ENCODE data around the gene HOXC11.

DNA sequence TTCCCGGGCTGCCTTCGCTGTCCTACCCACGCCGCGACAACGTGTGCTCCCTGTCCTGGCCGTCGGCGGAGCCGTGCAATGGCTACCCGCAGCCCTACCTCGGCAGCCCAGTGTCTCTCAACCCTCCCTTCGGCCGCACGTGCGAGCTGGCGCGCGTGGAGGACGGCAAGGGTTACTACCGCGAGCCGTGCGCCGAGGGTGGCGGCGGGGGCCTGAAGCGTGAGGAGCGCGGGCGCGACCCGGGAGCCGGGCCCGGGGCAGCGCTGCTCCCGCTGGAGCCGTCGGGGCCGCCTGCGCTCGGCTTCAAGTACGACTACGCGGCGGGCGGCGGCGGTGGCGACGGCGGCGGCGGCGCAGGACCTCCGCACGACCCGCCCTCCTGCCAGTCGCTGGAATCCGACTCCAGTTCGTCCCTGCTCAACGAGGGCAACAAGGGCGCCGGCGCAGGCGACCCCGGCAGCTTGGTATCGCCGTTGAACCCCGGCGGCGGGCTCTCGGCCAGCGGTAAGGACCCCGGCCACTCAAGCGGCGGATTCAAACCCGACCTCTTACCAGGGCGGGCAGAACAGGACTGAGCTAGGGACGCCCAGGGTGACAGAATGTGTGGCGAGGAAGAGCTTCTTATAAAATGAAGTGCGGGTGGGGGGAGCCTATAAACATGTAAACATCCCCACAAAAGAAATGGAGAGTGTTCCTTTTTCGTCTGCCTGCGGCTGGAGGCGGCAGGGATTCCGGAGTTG is 17.7 kb upstream of the HOXC11 start:
- TF ChIP-seq, protein P1, sequence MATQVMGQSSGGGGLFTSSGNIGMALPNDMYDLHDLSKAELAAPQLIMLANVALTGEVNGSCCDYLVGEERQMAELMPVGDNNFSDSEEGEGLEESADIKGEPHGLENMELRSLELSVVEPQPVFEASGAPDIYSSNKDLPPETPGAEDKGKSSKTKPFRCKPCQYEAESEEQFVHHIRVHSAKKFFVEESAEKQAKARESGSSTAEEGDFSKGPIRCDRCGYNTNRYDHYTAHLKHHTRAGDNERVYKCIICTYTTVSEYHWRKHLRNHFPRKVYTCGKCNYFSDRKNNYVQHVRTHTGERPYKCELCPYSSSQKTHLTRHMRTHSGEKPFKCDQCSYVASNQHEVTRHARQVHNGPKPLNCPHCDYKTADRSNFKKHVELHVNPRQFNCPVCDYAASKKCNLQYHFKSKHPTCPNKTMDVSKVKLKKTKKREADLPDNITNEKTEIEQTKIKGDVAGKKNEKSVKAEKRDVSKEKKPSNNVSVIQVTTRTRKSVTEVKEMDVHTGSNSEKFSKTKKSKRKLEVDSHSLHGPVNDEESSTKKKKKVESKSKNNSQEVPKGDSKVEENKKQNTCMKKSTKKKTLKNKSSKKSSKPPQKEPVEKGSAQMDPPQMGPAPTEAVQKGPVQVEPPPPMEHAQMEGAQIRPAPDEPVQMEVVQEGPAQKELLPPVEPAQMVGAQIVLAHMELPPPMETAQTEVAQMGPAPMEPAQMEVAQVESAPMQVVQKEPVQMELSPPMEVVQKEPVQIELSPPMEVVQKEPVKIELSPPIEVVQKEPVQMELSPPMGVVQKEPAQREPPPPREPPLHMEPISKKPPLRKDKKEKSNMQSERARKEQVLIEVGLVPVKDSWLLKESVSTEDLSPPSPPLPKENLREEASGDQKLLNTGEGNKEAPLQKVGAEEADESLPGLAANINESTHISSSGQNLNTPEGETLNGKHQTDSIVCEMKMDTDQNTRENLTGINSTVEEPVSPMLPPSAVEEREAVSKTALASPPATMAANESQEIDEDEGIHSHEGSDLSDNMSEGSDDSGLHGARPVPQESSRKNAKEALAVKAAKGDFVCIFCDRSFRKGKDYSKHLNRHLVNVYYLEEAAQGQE (IDR thresholded peaks at IDR 0.05; ENCODE audit: insufficient replicate concordance, low read depth) = no peak
- TF ChIP-seq CTCF (IDR thresholded peaks at IDR 0.05; ENCODE audit: insufficient read depth, low read length) = no peak
- TF ChIP-seq POLR2AphosphoS5 (IDR thresholded peaks at IDR 0.05; ENCODE audit: low read depth) = no peak
- TF ChIP-seq GABPA (IDR thresholded peaks at IDR 0.05; ENCODE audit: low read depth) = no peak
- TF ChIP-seq SPI1 (IDR thresholded peaks at IDR 0.05; ENCODE audit: borderline replicate concordance, low read depth) = no peak
